H1 (cell line): ENCODE measurements around the gene TMPRSS2. TPM values are rescaled to one million over a fixed set of nuclear protein-coding genes. Genes with fewer than 3 reads are reported as not detected.

Experiments
- CTCF ChIA-PET: fragments of 300-600 bp; sonication (Branson Sonifier 250); formaldehyde crosslinking; loops from one replicate; lab custom pipeline; 2021; ENCODE audit not compliant: partially characterized antibody; lab: Charles Lee
- POLR2A ChIA-PET: fragments of 300-600 bp; sonication (Branson Sonifier 250); formaldehyde crosslinking; loops from one replicate; lab custom pipeline; 2021; ENCODE audit warnings: inconsistent platforms; ENCODE audit not compliant: partially characterized antibody; lab: Charles Lee
- DNase-seq, 2 experiments: peaks; one replicate each; pipeline versions ENCODE4 v3.0.0 to v3.0.0-alpha.2; 2010 to 2022; ENCODE audit warnings: low spot score in 2 of 2, low read depth in 1 of 2, mixed read lengths in 1 of 2
- FAIRE-seq: peaks from 2 replicates; lab custom pipeline; 2011; peaks lifted over from hg19 to GRCh38; lab: Jason Lieb, UNC
- H2AFZ ChIP-seq: 2 replicates; pipeline ENCODE4 v1.8.1; 2012; ENCODE audit warnings: low read length, inconsistent platforms
- H2AK5ac ChIP-seq: 2 replicates; pipeline ENCODE4 v1.6.1; 2013; ENCODE audit warnings: low read depth, low read length
- H2BK120ac ChIP-seq: replicated peaks from 2 replicates; pipeline ENCODE3; 2013; ENCODE audit warnings: low read depth, low read length, inconsistent platforms
- H2BK12ac ChIP-seq: 2 replicates; pipeline ENCODE4 v1.6.1; 2013; ENCODE audit warnings: low read depth, low read length
- H2BK15ac ChIP-seq: 2 replicates; pipeline ENCODE4 v1.6.1; 2013; ENCODE audit warnings: low read length
- H2BK20ac ChIP-seq: 2 replicates; pipeline ENCODE4 v1.6.1; 2013; ENCODE audit warnings: low read length
- H2BK5ac ChIP-seq: 2 replicates; pipeline ENCODE4 v1.6.1; 2013; ENCODE audit warnings: low read depth, low read length
- H3K14ac ChIP-seq: 2 replicates; pipeline ENCODE4 v1.6.1; 2013; ENCODE audit warnings: inconsistent platforms; ENCODE audit not compliant: insufficient read length
- H3K18ac ChIP-seq: 2 replicates; pipeline ENCODE4 v1.6.1; 2013; ENCODE audit warnings: low read length; ENCODE audit errors: extremely low read depth
- H3K23ac ChIP-seq: 2 replicates; pipeline ENCODE4 v1.6.1; 2013; ENCODE audit warnings: inconsistent platforms; ENCODE audit not compliant: insufficient read length
- H3K23me2 ChIP-seq: 2 replicates; pipeline ENCODE4 v1.6.1; 2013; ENCODE audit warnings: low read depth, low read length
- H3K27ac ChIP-seq: 2 replicates; pipeline ENCODE4 v1.6.1; 2011; ENCODE audit warnings: low read depth, low read length, inconsistent platforms
- H3K27me3 ChIP-seq, 4 experiments: replicated peaks in 1 of 4; 1 replicate in 1 of 4; 2 replicates in 3 of 4; pipeline versions ENCODE4 v1.6.1 to v1.8.1; 2011 to 2013; ENCODE audit warnings: low read length in 3 of 4, mild to moderate bottlenecking in 3 of 4, inconsistent platforms in 2 of 4, mixed read lengths in 2 of 4, moderate library complexity in 1 of 4; ENCODE audit not compliant: control insufficient read depth in 3 of 4, insufficient read depth in 3 of 4; ENCODE audit errors: extremely low read depth in 1 of 4
- H3K36me3 ChIP-seq, 4 experiments: 2 replicates each; pipeline versions ENCODE4 v1.6.1 to v1.8.1; 2011 to 2013; ENCODE audit warnings: mild to moderate bottlenecking in 4 of 4, low read length in 3 of 4, moderate library complexity in 2 of 4, control low read depth in 1 of 4, inconsistent platforms in 1 of 4; ENCODE audit not compliant: insufficient read depth in 4 of 4, control insufficient read depth in 2 of 4
- H3K4ac ChIP-seq: replicated peaks from 2 replicates; pipeline ENCODE3; 2013; ENCODE audit warnings: low read length, low read depth, mixed read lengths, inconsistent platforms; ENCODE audit not compliant: insufficient read length
- H3K4me1 ChIP-seq, 4 experiments: replicated peaks in 1 of 4; 1 replicate in 1 of 4; 2 replicates in 3 of 4; pipeline versions ENCODE4 v1.6.1 to v1.8.1; 2011 to 2013; ENCODE audit warnings: low read length in 3 of 4, inconsistent platforms in 2 of 4, mixed read lengths in 1 of 4; ENCODE audit not compliant: insufficient read depth in 4 of 4, control insufficient read depth in 3 of 4
- H3K4me2 ChIP-seq, 2 experiments: 2 replicates each; pipeline versions ENCODE4 v1.6.1 to v1.8.1; 2011 to 2013; ENCODE audit warnings: low read depth in 2 of 2, low read length in 2 of 2, control low read depth in 1 of 2, inconsistent platforms in 1 of 2, mild to moderate bottlenecking in 1 of 2; ENCODE audit not compliant: insufficient read depth in 1 of 2
- H3K4me3 ChIP-seq, 4 experiments: fragments of 200-600, 300-600 bp in 1 of 4; sonication (generic), shearing (Covaris generic), sonication (Bioruptor Twin) in 1 of 4; 2 replicates each; pipeline versions ENCODE4 v1.5.1 to v1.8.1; 2011 to 2016; ENCODE audit warnings: low read length in 4 of 4, low read depth in 3 of 4, control low read depth in 2 of 4, inconsistent platforms in 2 of 4, mild to moderate bottlenecking in 2 of 4, mixed read lengths in 1 of 4, moderate library complexity in 1 of 4; ENCODE audit not compliant: insufficient read depth in 2 of 4; ENCODE audit errors: extremely low read depth in 1 of 4
- H3K56ac ChIP-seq: replicated peaks from 2 replicates; pipeline ENCODE3; 2013; ENCODE audit warnings: low read depth, mild to moderate bottlenecking, mixed read lengths, low read length, inconsistent platforms; ENCODE audit not compliant: insufficient read length
- H3K79me1 ChIP-seq: 2 replicates; pipeline ENCODE4 v1.6.1; 2013; ENCODE audit warnings: low read depth, low read length, control low read depth
- H3K79me2 ChIP-seq, 2 experiments: 2 replicates each; pipeline versions ENCODE4 v1.6.1 to v1.8.1; 2012 to 2013; ENCODE audit warnings: low read length in 2 of 2, mild to moderate bottlenecking in 2 of 2, inconsistent platforms in 1 of 2; ENCODE audit not compliant: insufficient read depth in 2 of 2, control insufficient read depth in 1 of 2
- H3K9ac ChIP-seq, 4 experiments: replicated peaks in 1 of 4; 1 replicate in 1 of 4; 2 replicates in 3 of 4; pipeline versions ENCODE4 v1.6.1 to v1.8.1; 2011 to 2013; ENCODE audit warnings: low read depth in 3 of 4, low read length in 3 of 4, control low read depth in 2 of 4, mild to moderate bottlenecking in 2 of 4, moderate library complexity in 2 of 4, inconsistent platforms in 1 of 4; ENCODE audit errors: extremely low read depth in 1 of 4
- H3K9me3 ChIP-seq, 2 experiments: 2 replicates each; pipeline versions ENCODE4 v1.6.1 to v1.8.1; 2012 to 2013; ENCODE audit warnings: mild to moderate bottlenecking in 2 of 2, moderate library complexity in 2 of 2, control low read depth in 1 of 2, inconsistent platforms in 1 of 2, low read depth in 1 of 2, low read length in 1 of 2, mixed read lengths in 1 of 2; ENCODE audit not compliant: insufficient read depth in 2 of 2
- H4K20me1 ChIP-seq, 2 experiments: replicated peaks in 1 of 2; 2 replicates each; pipeline versions ENCODE3 to v1.8.1; 2011 to 2013; ENCODE audit warnings: inconsistent platforms in 2 of 2, low read length in 2 of 2, mild to moderate bottlenecking in 1 of 2; ENCODE audit not compliant: insufficient read depth in 2 of 2, control insufficient read depth in 1 of 2
- H4K5ac ChIP-seq: 2 replicates; pipeline ENCODE4 v1.6.1; 2013; ENCODE audit warnings: low read length, low read depth, mixed read lengths, inconsistent platforms; ENCODE audit not compliant: insufficient read length
- H4K8ac ChIP-seq: 2 replicates; pipeline ENCODE4 v1.8.0; 2013; ENCODE audit warnings: mild to moderate bottlenecking, moderate library complexity, low read length, inconsistent platforms; ENCODE audit not compliant: insufficient read depth; ENCODE audit errors: extremely low read depth
- H4K91ac ChIP-seq: replicated peaks from 2 replicates; pipeline ENCODE3; 2013; ENCODE audit warnings: low read length, mixed read lengths, inconsistent platforms; ENCODE audit not compliant: insufficient read length
- BCL11A ChIP-seq, 2 experiments: IDR thresholded peaks; one replicate each; pipeline ENCODE4 v1.6.1; 2011; ENCODE audit warnings: low read depth in 2 of 2, low read length in 2 of 2, mild to moderate bottlenecking in 2 of 2
- CEBPB ChIP-seq: IDR thresholded peaks from 2 replicates; pipeline ENCODE4 v1.6.1; 2012; ENCODE audit warnings: low read depth, low read length
- RFX5 ChIP-seq: IDR thresholded peaks from 2 replicates; pipeline ENCODE4 v1.6.1; 2011; ENCODE audit warnings: low read depth, low read length, improper control_type of control experiment, borderline replicate concordance
- YY1 ChIP-seq: IDR thresholded peaks from 2 replicates; pipeline ENCODE4 v1.6.1; 2011; ENCODE audit warnings: low read depth, mild to moderate bottlenecking, low read length
- WGBS, 2 experiments: shearing (Covaris generic) in 1 of 2; methylation state at CpG; one replicate each; pipeline versions ENCODE4 v1.1.6 to v1.1.7; 2013 to 2015; ENCODE audit warnings: low lambda C conversion rate in 2 of 2, mixed read lengths in 2 of 2, inconsistent platforms in 1 of 2, low coverage in 1 of 2, missing lambda C conversion rate in 1 of 2; ENCODE audit not compliant: insufficient replicate concordance in 2 of 2, insufficient coverage in 1 of 2, insufficient read length in 1 of 2; ENCODE audit errors: extremely low coverage in 1 of 2, missing lambda C conversion rate in 1 of 2; 5-methylcytosine and 5-hydroxymethylcytosine counted together
- polyA plus RNA-seq, 7 experiments: library from polyadenylated mRNA; depleted of rRNA in 3 of 7; stranded (reverse) in 5 of 7; unstranded in 2 of 7; fragments of >200 nt in 5 of 7; fragments of 200-250 nt in 2 of 7; gene quantifications; 1 replicate in 5 of 7; 2 replicates in 1 of 7; 4 replicates in 1 of 7; pipeline versions ENCODE4 v1.2.1 to v1.2.3, GENCODE V29; 2011 to 2013; ENCODE audit warnings: missing spikeins in 2 of 7, mixed read lengths in 2 of 7
- total RNA-seq: library from RNA; stranded (reverse); fragmentation: NEBNext Ultra II Directional; extraction: Animal tissue kit (Norgen Biotek cat#: 25700); gene quantifications from 2 replicates; pipeline ENCODE4 v1.2.1, GENCODE V29; 2021
- TF ChIP-seq, protein P1 (sequence below): IDR thresholded peaks from 2 replicates; pipeline ENCODE4 v1.6.1; 2011; ENCODE audit warnings: low read length, improper control_type of control experiment

Gene TMPRSS2
- total and polyA plus RNA-seq, 2 of the 8 experiments (the other 6 are each of a cell fraction or from before 2014, with no cell fraction given) = 9.2 to 11.0 TPM

DNA sequence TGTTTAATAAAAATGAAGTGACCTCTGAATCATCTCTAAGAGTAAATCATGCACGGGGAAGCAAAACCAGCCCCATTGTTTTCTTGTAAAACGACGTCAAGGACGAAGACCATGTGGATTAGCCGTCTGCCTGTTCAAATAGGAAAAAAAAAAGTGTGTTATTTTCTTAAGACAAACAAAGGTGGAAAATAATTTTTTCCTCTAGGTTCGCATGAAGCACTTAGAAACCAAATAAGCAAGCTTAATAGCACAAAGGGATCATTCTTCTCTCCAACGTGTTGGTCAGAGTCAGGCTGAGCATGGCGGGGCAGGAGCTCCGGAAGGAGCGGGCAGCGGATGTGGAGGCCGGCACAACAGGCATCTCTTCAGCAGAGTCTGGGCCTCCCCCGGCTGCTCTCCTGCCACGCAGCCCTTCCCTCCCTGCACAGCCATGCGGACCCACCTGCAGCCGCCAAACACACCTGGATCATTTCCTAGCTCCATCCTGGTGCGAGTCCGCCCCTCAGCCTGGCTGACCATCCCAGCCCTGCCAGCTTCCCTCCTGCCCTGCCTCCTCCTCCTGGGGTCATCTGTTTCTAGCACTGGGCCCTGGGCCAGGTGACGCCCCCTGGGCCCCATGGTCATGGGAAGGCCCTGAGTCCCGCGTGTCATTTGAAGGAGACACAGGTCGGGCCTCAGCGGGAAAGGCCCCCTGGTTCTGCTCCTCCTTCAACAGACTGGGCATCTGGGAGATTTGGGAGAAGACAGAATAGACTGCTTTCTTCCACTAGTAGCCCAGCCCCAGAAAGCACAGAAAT lies 41.7 kb downstream of the TMPRSS2 start:
- Histone ChIP-seq H3K9ac (no peak overlapping the region), H4K8ac (no peak overlapping the region), H3K79me2 (no peaks in the 10 kb centered on the region), H4K20me1 (no peaks in the 10 kb centered on the region), H2AK5ac (no peak overlapping the region), H3K27ac (no peak overlapping the region), H3K23ac (no peak overlapping the region), H3K18ac (no peak overlapping the region), H3K4me3 (no peak overlapping the region), H2BK15ac (no peak overlapping the region), H3K4ac (no peak overlapping the region), H3K56ac (no peak overlapping the region), H3K79me1 (no peaks in the 10 kb centered on the region), H2AFZ (no peak overlapping the region), H4K5ac (no peak overlapping the region), H2BK12ac (no peak overlapping the region), H2BK5ac (no peak overlapping the region), H2BK120ac (no peak overlapping the region), H3K4me1 (peaks cover 0 to 3% (median 0%) of the 10 kb centered on the region in 4 experiments; a peak in 3 of 7 replicates), H3K23me2 (no peaks in the 10 kb centered on the region), H3K4me2 (no peak overlapping the region), H3K36me3 (peaks cover 4 to 28% (median 15%) of the 10 kb centered on the region in 4 experiments; a peak in 7 of 8 replicates), H3K27me3 (no peaks in the 10 kb centered on the region), H2BK20ac (no peak overlapping the region), H4K91ac (no peak overlapping the region), H3K9me3 (peaks cover 9 to 12% of the 10 kb centered on the region in 2 experiments), H3K14ac (no peak overlapping the region)
- POLR2A ChIA-PET = interaction anchor here (0.8 to 1.6 kb wide), 4 partner anchors 10 to 107 kb away, joined by 3 to 4 read pairs (median 4); no protein-coding TSS in a partner anchor
- DNase-seq = no peak
- CTCF ChIA-PET = no interaction called here
- WGBS, 2 experiments = 87% methylated on average over 22 of the region's 23 CpGs; no CpG with 5 or more reads in 1 of the 2 experiments
- FAIRE-seq = no peak
- TF ChIP-seq CEBPB (no peak), RFX5 (no peak), YY1 (no peak), BCL11A (IDR thresholded peaks at IDR 0.05; ENCODE audit: low read depth in 2 of 2, low read length in 2 of 2) (no peak)
- TF ChIP-seq, protein P1, sequence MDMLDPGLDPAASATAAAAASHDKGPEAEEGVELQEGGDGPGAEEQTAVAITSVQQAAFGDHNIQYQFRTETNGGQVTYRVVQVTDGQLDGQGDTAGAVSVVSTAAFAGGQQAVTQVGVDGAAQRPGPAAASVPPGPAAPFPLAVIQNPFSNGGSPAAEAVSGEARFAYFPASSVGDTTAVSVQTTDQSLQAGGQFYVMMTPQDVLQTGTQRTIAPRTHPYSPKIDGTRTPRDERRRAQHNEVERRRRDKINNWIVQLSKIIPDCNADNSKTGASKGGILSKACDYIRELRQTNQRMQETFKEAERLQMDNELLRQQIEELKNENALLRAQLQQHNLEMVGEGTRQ = no peak
